Measurements from ENCODE around the gene SREBF1. TPM values are rescaled to one million over a fixed set of nuclear protein-coding genes. Genes with fewer than 3 reads are reported as not detected.
A peak's percentile ranks its signal among the peaks of the same experiment; 100 is the strongest.

Gene SREBF1
- polyA plus RNA-seq, 3 donors, result 7.6 to 35.9 (median 10.5) TPM

GRCh38 chr17:17847726-17848125 is 10.9 kb upstream of the SREBF1 start:
- no peaks in the 10 kb centered on the region for H3K27me3 ChIP-seq (ENCODE audit: control insufficient read depth in 2 of 2, insufficient read depth in 2 of 2, low read length in 2 of 2)
- TF ChIP-seq, protein P1, sequence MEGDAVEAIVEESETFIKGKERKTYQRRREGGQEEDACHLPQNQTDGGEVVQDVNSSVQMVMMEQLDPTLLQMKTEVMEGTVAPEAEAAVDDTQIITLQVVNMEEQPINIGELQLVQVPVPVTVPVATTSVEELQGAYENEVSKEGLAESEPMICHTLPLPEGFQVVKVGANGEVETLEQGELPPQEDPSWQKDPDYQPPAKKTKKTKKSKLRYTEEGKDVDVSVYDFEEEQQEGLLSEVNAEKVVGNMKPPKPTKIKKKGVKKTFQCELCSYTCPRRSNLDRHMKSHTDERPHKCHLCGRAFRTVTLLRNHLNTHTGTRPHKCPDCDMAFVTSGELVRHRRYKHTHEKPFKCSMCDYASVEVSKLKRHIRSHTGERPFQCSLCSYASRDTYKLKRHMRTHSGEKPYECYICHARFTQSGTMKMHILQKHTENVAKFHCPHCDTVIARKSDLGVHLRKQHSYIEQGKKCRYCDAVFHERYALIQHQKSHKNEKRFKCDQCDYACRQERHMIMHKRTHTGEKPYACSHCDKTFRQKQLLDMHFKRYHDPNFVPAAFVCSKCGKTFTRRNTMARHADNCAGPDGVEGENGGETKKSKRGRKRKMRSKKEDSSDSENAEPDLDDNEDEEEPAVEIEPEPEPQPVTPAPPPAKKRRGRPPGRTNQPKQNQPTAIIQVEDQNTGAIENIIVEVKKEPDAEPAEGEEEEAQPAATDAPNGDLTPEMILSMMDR (IDR thresholded peaks at IDR 0.05), result no peak
- H3K9me3 ChIP-seq (replicated peaks in 1 of 2; ENCODE audit: control insufficient read depth in 1 of 2, insufficient read depth in 1 of 2, low read length in 2 of 2), result no peaks in the 10 kb centered on the region
- WGBS (ENCODE audit: insufficient coverage), result no CpG with 5 or more reads among the region's 5 CpGs
- H2AFZ ChIP-seq (ENCODE audit: insufficient read depth, low read depth, low read length, poor library complexity, severe bottlenecking), result no peak overlapping the region
- no peak overlapping the region for H3K4me3 Mint-ChIP-seq
- no peaks in the 10 kb centered on the region for H3K9me3 Mint-ChIP-seq
- H3K4me3 ChIP-seq (replicated peaks in 1 of 3; ENCODE audit: low read depth in 2 of 3, low read length in 3 of 3), result no peak overlapping the region
- H3K36me3 ChIP-seq (replicated peaks in 1 of 2; ENCODE audit: control insufficient read depth in 1 of 2, insufficient read depth in 2 of 2, low read length in 2 of 2), result peaks cover 8 to 19% of the 10 kb centered on the region in 2 donors
- H3K36me3 Mint-ChIP-seq, result peaks cover 30 to 36% of the 10 kb centered on the region in 2 donors
- no peak overlapping the region for H3K27ac ChIP-seq (ENCODE audit: low read depth in 1 of 2, low read length in 2 of 2)
- no peak overlapping the region for H3K27ac Mint-ChIP-seq
- H3K79me2 ChIP-seq (ENCODE audit: insufficient read depth, low read length), result no peaks in the 10 kb centered on the region
- no peak overlapping the region for H3K9ac ChIP-seq (ENCODE audit: insufficient read depth, low read length, poor library complexity, severe bottlenecking)
- no peaks in the 10 kb centered on the region for H3K27me3 Mint-ChIP-seq (ENCODE audit: low read depth in 3 of 3)
- peaks cover 30% of the 10 kb centered on the region for H3K4me1 Mint-ChIP-seq
- no peak overlapping the region for H3K4me2 ChIP-seq (replicated peaks; ENCODE audit: extremely low read depth, low read length, poor library complexity, severe bottlenecking)
- intact Hi-C loops (cut with micrococcal nuclease), result no loop called here
- DNase-seq, result no peak
- H3K4me1 ChIP-seq (ENCODE audit: control insufficient read depth in 1 of 2, insufficient read depth in 2 of 2, low read length in 2 of 2), result peaks cover 29 to 31% of the 10 kb centered on the region in 2 donors
- H4K20me1 ChIP-seq (ENCODE audit: insufficient read depth, low read length), result no peaks in the 10 kb centered on the region

GRCh38 chr17:17847118-17847689 is 10.4 kb upstream of the SREBF1 start:
- Mint-ChIP-seq H3K27ac (peak overlapping the region in 1 of 7 donors; percentile 35), H3K27me3 (ENCODE audit: low read depth in 3 of 3) (no peaks in the 10 kb centered on the region), H3K4me3 (no peak overlapping the region), H3K9me3 (no peaks in the 10 kb centered on the region), H3K36me3 (peaks cover 30 to 34% of the 10 kb centered on the region in 2 donors), H3K4me1 (peaks cover 34% of the 10 kb centered on the region)
- H3K4me1 ChIP-seq (ENCODE audit: control insufficient read depth in 1 of 2, insufficient read depth in 2 of 2, low read length in 2 of 2), result peaks cover 29 to 35% of the 10 kb centered on the region in 2 donors
- DNase-seq, result no peak
- H3K9me3 ChIP-seq (replicated peaks in 1 of 2; ENCODE audit: control insufficient read depth in 1 of 2, insufficient read depth in 1 of 2, low read length in 2 of 2), result no peaks in the 10 kb centered on the region
- no peak overlapping the region for H3K4me2 ChIP-seq (replicated peaks; ENCODE audit: extremely low read depth, low read length, poor library complexity, severe bottlenecking)
- TF ChIP-seq, protein P1 (IDR thresholded peaks at IDR 0.05), result no peak
- intact Hi-C loops (cut with micrococcal nuclease), result no loop called here
- H3K27ac ChIP-seq (ENCODE audit: low read depth in 1 of 2, low read length in 2 of 2), result no peak overlapping the region
- H3K4me3 ChIP-seq (replicated peaks in 1 of 3; ENCODE audit: low read depth in 2 of 3, low read length in 3 of 3), result no peak overlapping the region
- peaks cover 8 to 19% of the 10 kb centered on the region in 2 donors for H3K36me3 ChIP-seq (replicated peaks in 1 of 2; ENCODE audit: control insufficient read depth in 1 of 2, insufficient read depth in 2 of 2, low read length in 2 of 2)
- H2AFZ ChIP-seq (ENCODE audit: insufficient read depth, low read depth, low read length, poor library complexity, severe bottlenecking), result no peak overlapping the region
- no peaks in the 10 kb centered on the region for H3K79me2 ChIP-seq (ENCODE audit: insufficient read depth, low read length)
- H3K9ac ChIP-seq (ENCODE audit: insufficient read depth, low read length, poor library complexity, severe bottlenecking), result no peak overlapping the region
- WGBS (ENCODE audit: insufficient coverage), result 80% methylated on average over 16 of the region's 17 CpGs
- no peaks in the 10 kb centered on the region for H3K27me3 ChIP-seq (ENCODE audit: control insufficient read depth in 2 of 2, insufficient read depth in 2 of 2, low read length in 2 of 2)
- H4K20me1 ChIP-seq (ENCODE audit: insufficient read depth, low read length), result no peaks in the 10 kb centered on the region

Data from CD14-positive monocyte (primary cell).